Stimulated activated CD8-positive, alpha-beta memory T cell treated with anti-CD3 and anti-CD28 coated beads, Interleukin-15, amount 100 ng/mL, for 48 hours (primary cell): ENCODE results near the gene ESYT2.
"Not testable (repeated sequence)": the region's sequence is repeated elsewhere in the genome, so short reads cannot be mapped to it uniquely, and the experiment has no call there.

Experiments used
- DNase-seq, 2 donors: peaks; one replicate each; pipeline ENCODE4 v3.0.0-alpha.2; 2020; ENCODE audit warnings: low read depth in 2 of 2

The ESYT2 gene

GRCh38 chr7:158856883-158857668, 27.8 kb upstream of the ESYT2 start:
- no peak for DNase-seq

- no peak for DNase-seq
These were observed 25.4 kb upstream of the ESYT2 start for GRCh38 chr7:158854681-158855081.

- DNase-seq: no peak
These were observed 21.3 kb upstream of the ESYT2 start for GRCh38 chr7:158850545-158851102.

GRCh38 chr7:158849768-158850544, 20.6 kb upstream of the ESYT2 start:
- DNase-seq: no peak

- no peak for DNase-seq
These were observed 20.1 kb upstream of the ESYT2 start for GRCh38 chr7:158849442-158849767.

- DNase-seq: no peak
These were observed 18.1 kb upstream of the ESYT2 start for GRCh38 chr7:158847451-158847866.

- no peak for DNase-seq
These were observed 17.0 kb upstream of the ESYT2 start for GRCh38 chr7:158846304-158846703.

- no peak for DNase-seq
These were observed 14.5 kb upstream of the ESYT2 start for GRCh38 chr7:158843771-158844170.

GRCh38 chr7:158842486-158842885, 13.2 kb upstream of the ESYT2 start:
- no peak for DNase-seq

GRCh38 chr7:158840604-158841003, 11.3 kb upstream of the ESYT2 start:
- DNase-seq: no peak

GRCh38 chr7:158839177-158839576, 9.9 kb upstream of the ESYT2 start:
- not testable (repeated sequence) for DNase-seq

- DNase-seq: no peak
These were observed 8.7 kb upstream of the ESYT2 start for GRCh38 chr7:158837790-158838637.

- DNase-seq: no peak
These were observed 7.4 kb upstream of the ESYT2 start for GRCh38 chr7:158836692-158837091.

GRCh38 chr7:158834878-158835784, 5.8 kb upstream of the ESYT2 start:
- no peak for DNase-seq

- no peak for DNase-seq
These were observed 3.7 kb upstream of the ESYT2 start for GRCh38 chr7:158832994-158833393.

GRCh38 chr7:158831738-158832091, 2.4 kb upstream of the ESYT2 start:
- no peak for DNase-seq

- DNase-seq: no peak
These were observed 958 bp upstream of the ESYT2 start for GRCh38 chr7:158830211-158830723.

- peak; percentile 63 to 64 for DNase-seq
These were observed 328 bp downstream of the ESYT2 start for GRCh38 chr7:158829021-158829341.

- DNase-seq: no peak
These were observed 932 bp downstream of the ESYT2 start for GRCh38 chr7:158828133-158829020.
